ENCODE data around the gene NT5E.

The NT5E gene

DNA sequence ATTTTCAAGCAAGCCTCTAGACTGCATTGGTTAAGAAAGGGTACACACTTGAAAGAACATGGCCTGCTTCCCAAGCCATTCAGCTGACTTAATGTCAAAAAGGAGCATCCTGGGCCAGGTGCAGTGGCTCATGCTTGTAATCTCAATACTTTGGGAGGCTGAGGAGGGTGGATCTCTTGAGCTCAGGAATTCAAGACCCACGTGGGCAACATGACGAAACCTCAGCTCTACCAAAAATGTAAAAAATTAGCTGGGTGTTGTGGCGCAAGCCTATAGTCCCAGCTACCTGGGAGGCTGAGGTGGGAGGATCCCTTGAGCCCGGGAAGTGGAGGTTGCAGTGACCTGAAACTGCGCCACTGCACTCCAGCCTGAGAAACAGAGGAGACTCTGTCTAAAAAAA lies 26.9 kb upstream of the NT5E start:
- DNase-seq = no peak

DNA sequence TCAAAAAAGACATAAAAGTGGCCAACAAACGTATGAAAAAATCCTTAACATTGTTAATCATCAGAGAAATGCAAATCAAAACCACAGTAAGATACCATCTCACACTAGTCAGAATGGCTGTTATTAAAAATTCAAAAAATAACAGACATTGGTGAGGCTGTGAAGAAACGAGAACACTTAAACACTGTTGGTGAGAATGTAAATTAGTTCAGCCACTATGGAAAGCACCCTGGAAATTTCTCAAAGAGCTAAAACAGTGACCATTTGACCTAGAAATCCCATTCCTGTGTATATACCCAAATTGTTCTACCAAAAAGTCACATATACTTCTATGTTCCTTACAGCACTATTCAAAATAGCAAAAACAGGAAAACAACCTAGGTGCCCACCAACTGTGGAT lies 24.9 kb upstream of the NT5E start:
- no peak for DNase-seq

DNA sequence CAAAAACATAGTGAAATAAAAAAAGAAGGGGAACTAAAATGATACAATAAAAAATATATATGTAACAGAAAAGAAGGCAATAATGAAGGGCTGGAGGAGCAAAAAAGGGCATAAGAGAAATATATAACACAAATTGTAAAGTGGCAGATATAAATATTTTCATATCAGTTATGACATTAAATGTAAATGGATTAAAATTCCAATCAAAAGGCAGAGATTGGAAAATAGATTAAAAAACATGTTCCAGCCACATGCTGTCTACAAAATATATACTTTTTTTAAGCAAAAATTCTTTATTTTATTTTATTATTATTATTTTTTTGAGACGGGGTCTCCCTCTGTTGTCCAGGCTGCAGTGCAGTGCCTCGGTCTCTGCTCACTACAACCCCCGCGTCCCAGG lies 23.9 kb upstream of the NT5E start:
- no peak for DNase-seq

GRCh38 chr6:85428486-85428885 lies 21.4 kb upstream of the NT5E start:
- DNase-seq = no peak

DNA sequence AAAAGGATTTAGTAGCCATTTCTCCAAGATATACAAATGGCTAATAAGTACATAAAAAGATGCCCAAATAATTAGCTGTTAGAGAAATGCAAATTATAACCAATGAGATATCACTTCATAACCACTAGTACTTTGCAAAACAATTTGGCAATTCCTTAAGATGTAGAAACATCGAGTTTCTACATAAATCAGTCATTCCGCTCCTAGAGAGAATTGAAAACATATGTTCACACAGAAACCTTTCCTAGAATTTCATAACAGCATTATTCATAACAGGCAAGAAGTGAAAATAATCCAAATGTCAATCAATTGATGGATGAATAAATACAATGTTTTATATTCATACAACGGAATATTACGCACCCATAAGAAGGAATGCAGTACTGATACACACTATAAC lies 20.5 kb upstream of the NT5E start:
- DNase-seq = no peak

- no peak for DNase-seq
Observed at GRCh38 chr6:85431271-85431670, 18.6 kb upstream of the NT5E start.

DNA sequence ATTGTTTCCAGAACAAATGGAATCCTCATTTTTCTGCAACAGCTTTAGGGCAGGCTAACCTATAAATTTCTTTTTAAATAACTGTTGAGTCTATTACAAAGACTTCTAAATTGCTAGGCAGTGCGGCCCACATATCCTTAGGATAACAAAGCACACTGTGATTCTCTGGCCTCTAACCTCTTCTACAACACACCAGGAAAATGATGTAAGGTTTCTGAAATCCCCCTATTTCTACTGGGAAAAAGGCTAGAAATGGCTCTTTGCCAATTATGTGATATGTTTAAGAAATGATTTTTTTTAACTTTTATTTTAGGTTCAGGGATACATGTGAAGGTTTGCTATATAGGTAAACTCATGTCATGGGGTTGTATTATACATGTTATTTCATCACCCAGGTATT lies 17.3 kb upstream of the NT5E start:
- no peak for DNase-seq

- DNase-seq = no peak
Observed at GRCh38 chr6:85435851-85436250, 14.0 kb upstream of the NT5E start.

DNA sequence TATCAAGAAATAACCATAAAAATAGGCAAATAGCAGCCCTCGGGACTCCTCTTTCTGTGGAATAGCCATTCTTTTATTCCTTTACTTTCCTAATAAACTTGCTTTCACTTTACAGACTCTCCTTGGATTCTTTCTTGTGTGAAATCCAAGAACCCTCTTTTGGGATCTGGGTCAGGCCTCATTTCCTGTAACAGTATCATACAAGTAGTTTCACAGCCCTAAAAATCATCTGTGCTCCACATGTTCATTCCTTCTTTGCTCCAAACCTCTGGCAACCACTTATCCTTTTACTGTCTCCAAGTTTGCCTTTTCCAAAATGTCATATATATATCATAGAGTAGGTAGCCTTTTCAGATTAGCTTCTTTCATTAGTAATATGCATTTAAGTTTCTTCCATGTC lies 13.5 kb upstream of the NT5E start:
- no peak for DNase-seq

DNA sequence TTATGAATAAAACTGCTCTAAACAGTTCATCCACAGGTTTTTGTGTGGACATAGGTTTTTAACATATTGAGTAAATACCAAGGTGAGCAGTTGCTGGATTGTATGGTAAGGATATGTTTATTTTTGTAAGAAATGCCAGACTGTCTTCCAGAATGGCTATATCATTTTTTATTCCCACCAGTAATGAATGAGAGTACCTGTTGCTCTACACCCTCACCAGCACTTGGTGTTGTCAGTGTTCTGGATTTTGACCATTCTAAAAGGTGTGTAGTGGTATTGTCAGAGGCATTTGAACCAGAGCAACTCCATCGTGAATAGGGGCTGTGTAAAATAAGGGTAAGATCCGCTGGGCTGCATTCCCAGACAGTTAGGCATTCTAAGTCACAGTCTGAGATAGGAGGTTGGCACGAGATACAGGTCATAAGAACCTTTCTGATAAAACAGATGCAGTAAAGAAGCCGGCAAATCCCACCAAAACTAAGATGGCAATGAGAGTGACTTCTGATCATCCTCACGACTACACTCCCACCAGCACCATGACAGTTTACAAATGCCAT lies 12.9 kb upstream of the NT5E start:
- DNase-seq = no peak

- DNase-seq = no peak
Observed at GRCh38 chr6:85443349-85444117, 6.3 kb upstream of the NT5E start.

- no peak for DNase-seq
Observed at GRCh38 chr6:85449388-85449817, 480 bp upstream of the NT5E start.

DNA sequence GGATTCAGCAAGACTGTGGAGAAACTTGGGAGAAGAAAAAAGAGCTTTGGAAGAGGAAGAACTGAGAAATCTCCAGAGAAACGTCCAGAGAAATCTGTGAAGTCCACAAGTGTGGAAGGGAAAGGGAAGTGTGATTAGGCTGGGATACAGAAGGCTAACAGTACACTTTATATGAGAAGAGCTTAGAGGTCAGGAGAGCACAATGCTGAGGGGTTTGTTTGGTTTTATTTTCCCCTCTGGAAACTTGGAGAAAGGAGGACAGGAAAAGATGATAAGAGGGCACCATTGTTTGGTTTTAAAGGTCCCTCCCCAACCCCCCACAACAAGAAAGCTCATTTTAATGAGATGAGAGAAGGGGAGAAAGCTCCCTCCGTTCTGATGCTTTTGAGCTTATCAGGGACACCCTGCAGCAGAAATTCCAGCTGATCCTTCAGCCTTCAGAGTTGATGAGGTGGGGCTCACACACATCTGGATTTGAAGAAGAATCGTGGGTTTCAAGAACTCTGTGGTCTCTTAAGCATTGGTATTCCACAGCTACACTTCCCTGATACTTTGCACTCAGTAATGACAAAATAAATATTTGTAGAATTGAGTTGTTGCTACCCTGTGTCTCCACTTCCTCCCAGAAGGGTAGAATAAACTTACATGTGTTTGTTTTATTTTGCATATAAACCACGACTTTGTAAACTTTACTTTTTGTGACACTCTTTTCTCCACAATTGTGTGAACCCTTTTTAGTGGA lies 1.9 kb downstream of the NT5E start:
- DNase-seq = no peak

GRCh38 chr6:85452441-85452881 lies 2.6 kb downstream of the NT5E start:
- DNase-seq = no peak

DNA sequence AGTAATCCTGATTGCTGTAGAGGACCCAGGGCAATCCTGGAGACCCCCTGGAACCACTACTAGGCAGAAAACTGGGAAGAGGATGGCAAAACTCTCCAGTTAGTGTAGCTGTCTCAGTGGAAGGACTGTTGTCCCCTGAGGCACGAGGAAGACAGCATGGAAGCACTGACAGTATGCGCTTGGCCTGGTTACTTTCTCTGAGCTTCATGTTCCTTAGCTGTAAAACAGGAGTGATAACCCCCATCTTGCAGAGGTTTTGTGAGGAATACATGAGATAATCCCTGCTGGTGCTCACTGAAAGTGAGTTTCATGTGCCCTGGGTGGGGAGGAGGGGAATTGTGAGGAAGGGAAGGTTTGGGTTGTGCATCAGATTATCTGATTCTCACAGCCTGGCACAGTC lies 3.2 kb downstream of the NT5E start:
- no peak for DNase-seq

GRCh38 chr6:85453490-85453889 lies 3.6 kb downstream of the NT5E start:
- peak; percentile 42 for DNase-seq

GRCh38 chr6:85455471-85456026 lies 5.7 kb downstream of the NT5E start:
- DNase-seq = no peak

GRCh38 chr6:85456782-85457181 lies 6.9 kb downstream of the NT5E start:
- DNase-seq = no peak

DNA sequence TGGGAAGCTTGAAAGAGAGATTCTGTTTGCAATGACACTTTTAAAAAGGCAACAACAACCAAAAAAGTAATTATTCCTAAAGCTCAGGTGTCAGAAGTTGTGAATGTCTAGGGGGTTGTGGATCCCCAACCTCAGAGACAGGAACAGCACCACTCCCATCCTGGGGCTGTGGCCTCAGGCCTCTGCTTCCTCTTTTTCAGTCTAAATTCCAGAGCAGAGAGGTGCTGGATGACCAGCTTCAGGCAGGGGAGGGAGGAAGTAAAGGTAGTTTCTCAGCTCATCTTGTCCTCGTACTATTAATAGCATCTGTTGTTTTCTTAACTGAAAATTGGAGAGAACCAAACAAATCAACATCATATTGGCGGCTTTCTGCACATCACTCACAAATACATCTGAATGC lies 8.3 kb downstream of the NT5E start:
- DNase-seq = no peak

DNA sequence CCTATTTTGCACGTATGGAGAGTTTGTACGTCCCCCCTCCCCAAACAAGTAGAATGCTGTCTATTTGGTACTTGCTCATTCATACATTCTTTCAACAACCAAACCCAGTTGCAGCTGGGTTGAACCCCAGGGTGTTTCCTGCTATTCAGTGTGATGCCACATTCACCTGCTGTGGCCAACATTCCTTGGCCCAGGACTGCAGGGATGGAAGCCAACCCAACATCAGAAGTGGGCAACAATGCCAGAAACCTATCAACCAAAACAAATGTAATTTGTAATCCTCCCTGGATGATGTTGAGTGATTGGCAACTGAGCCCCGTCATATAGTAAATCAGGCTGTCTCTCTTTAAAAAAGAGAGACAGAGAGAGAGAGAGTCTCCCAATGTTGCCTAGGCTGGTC lies 8.9 kb downstream of the NT5E start:
- no peak for DNase-seq

- no peak for DNase-seq
Observed at GRCh38 chr6:85459224-85459901, 9.5 kb downstream of the NT5E start.

DNA sequence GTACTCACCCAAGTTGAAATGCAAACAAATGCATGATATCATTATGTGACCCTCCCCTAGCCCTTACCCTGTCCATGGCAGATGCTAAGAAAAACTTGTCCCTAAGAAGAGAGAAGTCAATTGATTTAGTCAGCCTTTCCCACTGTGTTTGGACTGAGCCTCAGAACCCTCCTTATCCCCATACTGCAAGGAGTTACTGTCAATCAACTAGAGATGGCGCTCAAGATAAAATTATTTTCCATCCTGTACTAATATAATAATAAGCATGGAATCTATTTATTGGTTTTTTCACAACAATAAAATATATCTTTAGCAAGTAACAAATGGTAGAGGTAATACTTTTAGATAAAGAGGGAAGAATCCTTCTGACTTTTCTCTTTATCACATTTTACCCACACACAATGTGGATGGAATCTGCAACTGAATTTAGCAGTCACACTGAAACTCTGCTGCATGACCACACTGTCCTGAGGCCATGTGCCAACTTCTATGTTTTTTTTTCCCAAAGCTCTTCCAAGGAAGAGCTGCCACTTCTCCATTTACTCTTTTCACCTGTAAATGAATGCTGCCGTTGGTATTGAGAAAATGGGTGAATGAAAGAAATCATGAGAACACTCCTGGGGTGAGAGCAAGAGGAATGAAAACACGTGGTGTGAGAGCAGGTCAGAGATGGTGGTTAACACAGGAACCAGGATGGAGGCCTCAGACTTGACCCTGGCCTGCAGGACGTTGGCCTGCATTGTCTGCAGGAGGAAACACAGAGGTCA lies 10.5 kb downstream of the NT5E start:
- peak; percentile 23 for DNase-seq

Data from NK-92 treated with Interleukin-12 subunit alpha and Interleukin-12 subunit beta, amount 100 ng/mL, for 24 hours (cell line).